ENCODE data around the gene DDB1.

The DDB1 gene

GRCh38 chr11:61337706-61338470 lies 5.0 kb upstream of the DDB1 start:
- FAIRE-seq = no peak
- DNase-seq (ENCODE audit: insufficient read length, low spot score) = no peak

- FAIRE-seq (peak; percentile 74), DNase-seq (ENCODE audit: insufficient read length, low spot score) (peak; percentile 95)
These were observed 3.4 kb upstream of the DDB1 start for GRCh38 chr11:61336171-61336935.

GRCh38 chr11:61335355-61335710 lies 2.4 kb upstream of the DDB1 start:
- FAIRE-seq = no peak
- DNase-seq (ENCODE audit: insufficient read length, low spot score) = no peak

GRCh38 chr11:61334434-61335354 lies 1.8 kb upstream of the DDB1 start:
- no peak for FAIRE-seq
- DNase-seq (ENCODE audit: insufficient read length, low spot score) = no peak

GRCh38 chr11:61333550-61334433 lies 887 bp upstream of the DDB1 start:
- FAIRE-seq (no peak), DNase-seq (ENCODE audit: insufficient read length, low spot score) (no peak)

GRCh38 chr11:61332281-61332796 lies 566 bp downstream of the DDB1 start:
- no peak for DNase-seq (ENCODE audit: insufficient read length, low spot score)
- FAIRE-seq = no peak

- DNase-seq (ENCODE audit: insufficient read length, low spot score) (no peak), FAIRE-seq (no peak)
These were observed 1.3 kb downstream of the DDB1 start for GRCh38 chr11:61331651-61332050.

GRCh38 chr11:61329871-61330270 lies 3.0 kb downstream of the DDB1 start:
- FAIRE-seq = no peak
- DNase-seq (ENCODE audit: insufficient read length, low spot score) = no peak

- FAIRE-seq = no peak
- DNase-seq (ENCODE audit: insufficient read length, low spot score) = no peak
These were observed 4.6 kb downstream of the DDB1 start for GRCh38 chr11:61328351-61328750.

GRCh38 chr11:61327669-61328071 lies 5.2 kb downstream of the DDB1 start:
- FAIRE-seq = no peak
- no peak for DNase-seq (ENCODE audit: insufficient read length, low spot score)

GRCh38 chr11:61325649-61326414 lies 7.1 kb downstream of the DDB1 start:
- DNase-seq (ENCODE audit: insufficient read length, low spot score) (no peak), FAIRE-seq (no peak)

- FAIRE-seq (no peak), DNase-seq (ENCODE audit: insufficient read length, low spot score) (no peak)
These were observed 17.6 kb downstream of the DDB1 start for GRCh38 chr11:61315260-61315659.

- FAIRE-seq = no peak
These were observed 22.2 kb downstream of the DDB1 start for GRCh38 chr11:61310749-61311148.

GRCh38 chr11:61309739-61310138 lies 23.2 kb downstream of the DDB1 start:
- DNase-seq (ENCODE audit: insufficient read length, low spot score) (no peak), FAIRE-seq (no peak)

More at GRCh38 chr11:61310749-61311148, 22.2 kb downstream of the DDB1 start:
- no peak for DNase-seq (ENCODE audit: insufficient read length, low spot score)

- FAIRE-seq = no peak
- DNase-seq (ENCODE audit: insufficient read length, low spot score) = no peak
These were observed 23.8 kb downstream of the DDB1 start for GRCh38 chr11:61309141-61309540.

- no peak for FAIRE-seq
- DNase-seq (ENCODE audit: insufficient read length, low spot score) = no peak
These were observed 25.6 kb downstream of the DDB1 start for GRCh38 chr11:61307354-61307753.

- DNase-seq (ENCODE audit: insufficient read length, low spot score) (no peak), FAIRE-seq (no peak)
These were observed 26.7 kb downstream of the DDB1 start for GRCh38 chr11:61306221-61306620.

GRCh38 chr11:61305417-61305816 lies 27.5 kb downstream of the DDB1 start:
- DNase-seq (ENCODE audit: insufficient read length, low spot score) = no peak
- no peak for FAIRE-seq

- no peak for FAIRE-seq
- no peak for DNase-seq (ENCODE audit: insufficient read length, low spot score)
These were observed 29.2 kb downstream of the DDB1 start for GRCh38 chr11:61303725-61304124.

Measured in GM19239 (cell line).